ENCODE results near the gene C6orf62. TPM values are rescaled to one million over a fixed set of nuclear protein-coding genes. Genes with fewer than 3 reads are reported as not detected.
"Not testable (repeated sequence)": the region's sequence is repeated elsewhere in the genome, so short reads cannot be mapped to it uniquely, and the experiment has no call there.

The C6orf62 gene
- total and polyA plus RNA-seq, 8 donors: 29.5 to 87.1 (median 39.1) TPM

GRCh38 chr6:24743944-24744335 lies 25.0 kb upstream of the C6orf62 start:
- TF ChIP-seq POLR2A (IDR thresholded peaks at IDR 0.05) (no peak), EP300 (IDR thresholded peaks at IDR 0.05) (no peak), CTCF (IDR thresholded peaks at IDR 0.05) (no peak), POLR2AphosphoS5 (IDR thresholded peaks at IDR 0.05) (no peak)
- Histone ChIP-seq H3K4me3 (no peak overlapping the region), H3K4me1 (peaks cover 0 to 21% (median 2%) of the 10 kb centered on the region in 4 donors), H3K9me3 (no peaks in the 10 kb centered on the region), H3K36me3 (no peaks in the 10 kb centered on the region), H3K27me3 (no peaks in the 10 kb centered on the region), H3K27ac (peak overlapping the region in 4 of 5 donors; percentile 50 to 80 (median 65))
- intact Hi-C loops (cut with DNase I; ENCODE audit: low total_unique reads): no loop called here
- WGBS, 5 donors: 74 to 97% (median 90%) methylated on average over 3 of the region's 3 CpGs
- DNase-seq: no peak

- intact Hi-C loops (cut with DNase I; ENCODE audit: low total_unique reads): no loop called here
- H3K4me3 ChIP-seq: no peak overlapping the region
- no peaks in the 10 kb centered on the region for H3K36me3 ChIP-seq
- WGBS, 5 donors: 17 to 45% (median 41%) methylated on average over 2 of the region's 2 CpGs
- H3K4me1 ChIP-seq: peaks cover 0 to 26% (median 4%) of the 10 kb centered on the region in 4 donors
- H3K27ac ChIP-seq: peak overlapping the region; percentile 42 to 80 (median 53)
- TF ChIP-seq POLR2A (IDR thresholded peaks at IDR 0.05): no peak
- TF ChIP-seq POLR2AphosphoS5 (IDR thresholded peaks at IDR 0.05): peak in 1 of 3 donors; percentile 74
- peak; percentile 46 to 55 for DNase-seq
- no peaks in the 10 kb centered on the region for H3K27me3 ChIP-seq
- H3K9me3 ChIP-seq: no peaks in the 10 kb centered on the region
These were observed 24.4 kb upstream of the C6orf62 start for GRCh38 chr6:24743265-24743943.

GRCh38 chr6:24742216-24742738 lies 23.3 kb upstream of the C6orf62 start:
- TF ChIP-seq EP300 (IDR thresholded peaks at IDR 0.05): no peak
- TF ChIP-seq POLR2A (IDR thresholded peaks at IDR 0.05): no peak
- no peak for TF ChIP-seq POLR2AphosphoS5 (IDR thresholded peaks at IDR 0.05)
- TF ChIP-seq CTCF (IDR thresholded peaks at IDR 0.05): no peak
- Histone ChIP-seq H3K27ac (peak overlapping the region in 4 of 5 donors; percentile 50 to 80 (median 65)), H3K9me3 (no peaks in the 10 kb centered on the region), H3K36me3 (no peaks in the 10 kb centered on the region), H3K4me3 (no peak overlapping the region), H3K4me1 (peaks cover 0 to 27% (median 5%) of the 10 kb centered on the region in 4 donors), H3K27me3 (no peaks in the 10 kb centered on the region)
- intact Hi-C loops (cut with DNase I; ENCODE audit: low total_unique reads): no loop called here
- DNase-seq: no peak
- WGBS, 5 donors: 88 to 92% (median 89%) methylated on average over 5 of the region's 5 CpGs

- no peaks in the 10 kb centered on the region for H3K36me3 ChIP-seq
- no peaks in the 10 kb centered on the region for H3K27me3 ChIP-seq
- H3K4me1 ChIP-seq: peaks cover 0 to 27% (median 5%) of the 10 kb centered on the region in 4 donors
- intact Hi-C loops (cut with DNase I; ENCODE audit: low total_unique reads): no loop called here
- no peak for DNase-seq
- H3K4me3 ChIP-seq: no peak overlapping the region
- H3K27ac ChIP-seq: no peak overlapping the region
- no peaks in the 10 kb centered on the region for H3K9me3 ChIP-seq
- TF ChIP-seq POLR2AphosphoS5 (IDR thresholded peaks at IDR 0.05): no peak
These were observed 21.9 kb upstream of the C6orf62 start for GRCh38 chr6:24740861-24741260.

GRCh38 chr6:24738741-24739140 lies 19.8 kb upstream of the C6orf62 start:
- no peaks in the 10 kb centered on the region for H3K9me3 ChIP-seq
- WGBS, 5 donors: 26 to 58% (median 40%) methylated on average over 3 of the region's 3 CpGs
- H3K27ac ChIP-seq: peak overlapping the region in 4 of 5 donors; percentile 5 to 72 (median 36)
- intact Hi-C loops (cut with DNase I; ENCODE audit: low total_unique reads): no loop called here
- no peaks in the 10 kb centered on the region for H3K27me3 ChIP-seq
- no peak overlapping the region for H3K4me3 ChIP-seq
- H3K36me3 ChIP-seq: no peaks in the 10 kb centered on the region
- DNase-seq: peak; percentile 39 to 41
- peaks cover 0 to 27% (median 5%) of the 10 kb centered on the region in 4 donors for H3K4me1 ChIP-seq
- peak in 2 of 3 donors; percentile 28 to 61 for TF ChIP-seq POLR2AphosphoS5 (IDR thresholded peaks at IDR 0.05)
- no peak for TF ChIP-seq EP300 (IDR thresholded peaks at IDR 0.05)

- intact Hi-C loops (cut with DNase I; ENCODE audit: low total_unique reads); H3K4me3 ChIP-seq; H3K36me3 ChIP-seq; DNase-seq; H3K27me3 ChIP-seq; H3K27ac ChIP-seq: not testable (repeated sequence)
- H3K4me1 ChIP-seq: peaks cover 0 to 11% (median 5%) of the 10 kb centered on the region in 4 donors
- H3K9me3 ChIP-seq: peaks cover 7 to 18% (median 11%) of the 10 kb centered on the region in 4 donors
- WGBS, 5 donors: 92 to 98% (median 93%) methylated on average over 4 of the region's 4 CpGs
These were observed 15.8 kb upstream of the C6orf62 start for GRCh38 chr6:24734710-24735109.

All from stomach (tissue), 9 donors.